Pancreas (tissue), 10 donors: ENCODE data around the gene ROR1. TPM values are rescaled to one million over a fixed set of nuclear protein-coding genes. Genes with fewer than 3 reads are reported as not detected.
A peak's percentile ranks its signal among the peaks of the same experiment; 100 is the strongest.

ENCODE experiments used
- ATAC-seq, 4 donors: fragments of 200-7000 bp; cut with Tn5 transposase; one replicate each; pipeline versions ENCODE4 v1.8.0 to v1.9.1; 2020; ENCODE audit warnings: mild to moderate bottlenecking in 4 of 4, moderate library complexity in 4 of 4
- DNase-seq, 6 donors: peaks; one replicate each; pipeline ENCODE4 v3.0.0-alpha.2; 2020
- FAIRE-seq: peaks from 2 replicates; lab custom pipeline; 2012; peaks lifted over from hg19 to GRCh38; lab: Jason Lieb, UNC
- H3K27ac ChIP-seq, 4 donors: fragments of 200-600 bp; sonication (generic); 1 replicate in 3 of 4; 2 replicates in 1 of 4; pipeline versions ENCODE4 v1.5.0 to v1.8.0; 2020
- H3K27me3 ChIP-seq, 4 donors: fragments of 200-600 bp; one replicate each; pipeline ENCODE4 v1.8.0; 2021
- H3K36me3 ChIP-seq, 3 donors: fragments of 200-600 bp; sonication (generic) in 1 of 3; one replicate each; pipeline versions ENCODE4 v1.5.0 to v1.8.0; 2020 to 2021
- H3K4me1 ChIP-seq, 3 donors: fragments of 200-600 bp; one replicate each; pipeline ENCODE4 v1.8.0; 2021
- H3K4me3 ChIP-seq, 4 donors: fragments of 200-600 bp; sonication (generic) in 2 of 4; one replicate each; pipeline versions ENCODE4 v1.5.0 to v1.8.0; 2020 to 2021
- H3K9me3 ChIP-seq, 4 donors: fragments of 200-600 bp; one replicate each; pipeline ENCODE4 v1.8.0; 2021
- CTCF ChIP-seq, 4 donors: fragments of 200-600 bp; sonication (generic) in 3 of 4; IDR thresholded peaks; one replicate each; pipeline versions ENCODE4 v1.5.0 to v1.8.0; 2021; ENCODE audit warnings: antibody characterized with exemption in 4 of 4
- WGBS, 2 donors: extraction: QIAGEN DNeasy Blood & Tissue Kit; methylation state at CpG; one replicate each; pipeline ENCODE4 v1.1.7; 2013; 5-methylcytosine and 5-hydroxymethylcytosine counted together
- intact Hi-C, 3 donors: fragments of 100-400 bp; cut with DNase I; formaldehyde crosslinking; loops; one replicate each; pipeline versions ENCODE4 v1.11.1 to v1.14.2; 2022
- polyA plus RNA-seq, 2 donors: library from polyadenylated mRNA; stranded (reverse); fragments of 200-250 nt; gene quantifications; one replicate each; pipeline ENCODE4 v1.2.3, GENCODE V29; 2013
- total RNA-seq, 6 donors: library from RNA; stranded (reverse); fragmentation: NEBNext Ultra II Directional in 4 of 6; extraction: Animal tissue kit (Norgen Biotek cat#: 25700) in 4 of 6; gene quantifications; one replicate each; pipeline versions ENCODE4 v1.2.1 to v1.2.4, GENCODE V29; 2021 to 2023
- donor health status: healthy with polysubstance abuse.
- donor health status: DM: no; HTN: no; CAD: no; lungs with moderate emphysema.
- donor health status: DM: no; HTN: no; CAD: no.
- donor health status: control.
- donor health status: control.
- donor health status: Bipolar disorder and iron deficiency.
- donor health status: DM: yes; HTN: yes; CAD: no.
- donor health status: DM: no; HTN: no; CAD: no.
- donor health status: DM: no; HTN: no; CAD: no.
- donor health status: DM: yes; HTN: yes; CAD: no.

The ROR1 gene
- total and polyA plus RNA-seq, 8 donors: 1.3 to 18.5 (median 7.3) TPM

GRCh38 chr1:64194168-64195080 is 420.6 kb downstream of the ROR1 start:
- TF ChIP-seq CTCF (IDR thresholded peaks at IDR 0.05): no peak
- Histone ChIP-seq H3K4me3 (no peak overlapping the region), H3K27me3 (no peaks in the 10 kb centered on the region), H3K9me3 (no peaks in the 10 kb centered on the region), H3K36me3 (no peaks in the 10 kb centered on the region), H3K4me1 (no peaks in the 10 kb centered on the region), H3K27ac (peak overlapping the region in 1 of 4 donors; percentile 29)
- intact Hi-C loops: no loop called here
- WGBS, 2 donors: 50 to 52% methylated on average over 8 of the region's 8 CpGs
- FAIRE-seq: no peak
- DNase-seq: no peak
- ATAC-seq: peak in 2 of 4 donors; percentile 37

GRCh38 chr1:64195081-64195395 is 421.2 kb downstream of the ROR1 start:
- intact Hi-C loops: no loop called here
- no peaks in the 10 kb centered on the region for H3K27me3 ChIP-seq
- H3K27ac ChIP-seq: no peak overlapping the region
- no peak for TF ChIP-seq CTCF (IDR thresholded peaks at IDR 0.05)
- H3K4me1 ChIP-seq: no peaks in the 10 kb centered on the region
- H3K4me3 ChIP-seq: no peak overlapping the region
- no peaks in the 10 kb centered on the region for H3K9me3 ChIP-seq
- FAIRE-seq: no peak
- DNase-seq: no peak
- WGBS, 2 donors: 81 to 90% methylated on average over 1 of the region's 1 CpG
- H3K36me3 ChIP-seq: no peaks in the 10 kb centered on the region
- no peak for ATAC-seq

- no peak for ATAC-seq
- no peak for TF ChIP-seq CTCF (IDR thresholded peaks at IDR 0.05)
- intact Hi-C loops: no loop called here
- Histone ChIP-seq H3K4me3 (no peak overlapping the region), H3K27me3 (no peaks in the 10 kb centered on the region), H3K9me3 (no peaks in the 10 kb centered on the region), H3K4me1 (no peaks in the 10 kb centered on the region), H3K36me3 (no peaks in the 10 kb centered on the region), H3K27ac (no peak overlapping the region)
- FAIRE-seq: no peak
- DNase-seq: no peak
- WGBS, 2 donors: 76 to 81% methylated on average over 8 of the region's 8 CpGs
Measured at GRCh38 chr1:64196074-64196870, 422.5 kb downstream of the ROR1 start.

GRCh38 chr1:64197076-64197475 is 423.3 kb downstream of the ROR1 start:
- FAIRE-seq: no peak

More at GRCh38 chr1:64197076-64197475, 423.3 kb downstream of the ROR1 start:
- no peak overlapping the region for H3K4me3 ChIP-seq
- TF ChIP-seq CTCF (IDR thresholded peaks at IDR 0.05): no peak
- H3K27ac ChIP-seq: no peak overlapping the region
- no peaks in the 10 kb centered on the region for H3K4me1 ChIP-seq
- WGBS, 2 donors: 80 to 88% methylated on average over 3 of the region's 3 CpGs
- no peaks in the 10 kb centered on the region for H3K36me3 ChIP-seq
- no peaks in the 10 kb centered on the region for H3K9me3 ChIP-seq
- DNase-seq (no peak), ATAC-seq (no peak)
- intact Hi-C loops: no loop called here
- H3K27me3 ChIP-seq: no peaks in the 10 kb centered on the region
